Esophagus muscularis mucosa (tissue), 4 donors: ENCODE data around the gene ATP5PB. TPM values are rescaled to one million over a fixed set of nuclear protein-coding genes. Genes with fewer than 3 reads are reported as not detected.
A peak's percentile ranks its signal among the peaks of the same experiment; 100 is the strongest.

Experiments
- DNase-seq: peaks from one replicate; pipeline ENCODE4 v3.0.0-alpha.2; 2017; ENCODE audit errors: extremely low spot score
- H3K27ac ChIP-seq, 4 donors: fragments of 200-600 bp; sonication (generic); replicated peaks in 1 of 4; 1 replicate in 3 of 4; 2 replicates in 1 of 4; pipeline ENCODE4 v1.5.1; 2016 to 2019; ENCODE audit warnings: mild to moderate bottlenecking in 1 of 4
- H3K27me3 ChIP-seq, 4 donors: fragments of 200-600 bp; sonication (generic); one replicate each; pipeline versions ENCODE4 v1.5.1 to v1.6.0; 2016 to 2019
- H3K36me3 ChIP-seq, 4 donors: fragments of 200-600 bp; sonication (generic); one replicate each; pipeline ENCODE4 v1.5.1; 2016 to 2019
- H3K4me1 ChIP-seq, 4 donors: fragments of 200-600 bp; sonication (generic); one replicate each; pipeline ENCODE4 v1.5.1; 2016 to 2019
- H3K4me3 ChIP-seq, 4 donors: fragments of 200-600 bp; sonication (generic); 1 replicate in 2 of 4; 2 replicates in 2 of 4; pipeline ENCODE4 v1.5.1; 2016 to 2019; ENCODE audit warnings: mild to moderate bottlenecking in 4 of 4, moderate library complexity in 1 of 4
- H3K9me3 ChIP-seq, 4 donors: fragments of 200-600 bp; sonication (generic); 1 replicate in 3 of 4; 2 replicates in 1 of 4; pipeline ENCODE4 v1.5.1; 2016 to 2019
- CTCF ChIP-seq, 3 experiments: fragments of 200-600 bp in 2 of 3; fragments of 450-650 bp in 1 of 3; sonication (generic) in 2 of 3; IDR thresholded peaks; one replicate each; pipeline ENCODE4 v1.5.1; 2017 to 2019; ENCODE audit warnings: antibody characterized with exemption in 3 of 3, mild to moderate bottlenecking in 2 of 3, moderate library complexity in 1 of 3
- EP300 ChIP-seq: sonication (generic); formaldehyde crosslinking; IDR thresholded peaks from one replicate; pipeline ENCODE4 v1.6.1; 2017; ENCODE audit warnings: antibody characterized with exemption
- POLR2A ChIP-seq: fragments of 450-650 bp; IDR thresholded peaks from one replicate; pipeline ENCODE4 v1.6.1; 2017; ENCODE audit warnings: antibody characterized with exemption, moderate library complexity, mild to moderate bottlenecking, low read depth
- POLR2AphosphoS5 ChIP-seq, 2 donors: sonication (generic); formaldehyde crosslinking; IDR thresholded peaks; one replicate each; pipeline ENCODE4 v1.6.1; 2017; ENCODE audit warnings: antibody characterized with exemption in 2 of 2
- WGBS: methylation state at CpG from one replicate; pipeline ENCODE4 v1.1.5; 2018; 5-methylcytosine and 5-hydroxymethylcytosine counted together
- intact Hi-C: fragments of 100-400 bp; cut with DNase I; formaldehyde crosslinking; loops from one replicate; pipeline ENCODE4 v1.15.1; 2023
- total RNA-seq, 4 donors: library from RNA; depleted of rRNA; stranded (reverse); fragments of >200 nt; gene quantifications; one replicate each; pipeline versions ENCODE4 v1.1.0 to v1.2.1, GENCODE V29; 2016

Gene ATP5PB
- total RNA-seq, 4 donors from 2014 or later: 177 to 203 (median 192) TPM

DNA sequence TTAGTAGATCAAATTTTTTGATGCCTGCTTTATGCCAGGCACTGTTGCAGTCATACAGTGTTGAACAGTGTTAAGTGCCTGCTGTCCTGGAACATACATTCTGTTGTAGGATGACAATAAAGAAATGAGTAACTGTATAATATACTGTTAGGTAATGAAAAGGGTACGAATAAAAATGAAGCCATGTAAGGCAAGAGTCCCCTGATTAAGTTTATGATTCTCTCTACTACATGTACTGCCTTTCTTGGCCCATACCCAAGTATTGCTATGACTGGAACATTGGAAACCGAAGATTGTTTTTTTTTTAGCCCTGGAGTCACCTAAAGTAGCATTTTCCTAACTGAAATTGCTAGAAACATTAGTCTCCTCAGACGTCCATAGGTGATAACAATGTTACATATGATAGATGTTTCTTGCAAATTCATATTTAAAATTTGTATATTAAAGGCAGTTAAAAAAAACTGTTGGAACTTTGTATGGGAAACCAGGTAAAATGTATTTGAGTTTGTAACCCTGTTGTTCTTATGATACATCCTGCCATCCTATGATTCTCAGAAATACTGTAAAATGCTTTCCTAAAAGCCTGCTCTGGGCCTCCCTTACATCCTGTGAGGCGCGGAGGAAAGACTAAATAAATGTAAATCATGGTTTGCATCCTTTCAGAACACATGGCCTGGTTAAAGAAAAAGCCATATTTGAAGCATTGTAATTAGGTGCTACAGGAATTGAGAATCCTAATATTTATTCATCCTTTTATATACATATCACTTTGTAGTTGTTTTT lies 5.8 kb downstream of the ATP5PB start:
- DNase-seq: no peak
- no peaks in the 10 kb centered on the region for H3K27me3 ChIP-seq
- TF ChIP-seq POLR2A (no peak), POLR2AphosphoS5 (IDR thresholded peaks at IDR 0.05) (no peak), EP300 (no peak), CTCF (IDR thresholded peaks at IDR 0.05) (no peak)
- intact Hi-C loops: no loop called here
- no peaks in the 10 kb centered on the region for H3K9me3 ChIP-seq
- H3K4me3 ChIP-seq: no peak overlapping the region
- 63% methylated on average over 5 of the region's 5 CpGs for WGBS
- no peak overlapping the region for H3K27ac ChIP-seq
- H3K4me1 ChIP-seq: peaks cover 39 to 55% (median 53%) of the 10 kb centered on the region in 4 donors
- H3K36me3 ChIP-seq: peaks cover 25 to 65% (median 57%) of the 10 kb centered on the region in 4 donors

- DNase-seq: no peak
- TF ChIP-seq CTCF (IDR thresholded peaks at IDR 0.05) (no peak), POLR2A (no peak), EP300 (no peak), POLR2AphosphoS5 (IDR thresholded peaks at IDR 0.05) (no peak)
- intact Hi-C loops: no loop called here
- peaks cover 31 to 69% (median 60%) of the 10 kb centered on the region in 4 donors for H3K36me3 ChIP-seq
- 77% methylated on average over 3 of the region's 3 CpGs for WGBS
- no peaks in the 10 kb centered on the region for H3K27me3 ChIP-seq
- H3K4me1 ChIP-seq: peaks cover 34 to 49% (median 47%) of the 10 kb centered on the region in 4 donors
- no peak overlapping the region for H3K4me3 ChIP-seq
- H3K9me3 ChIP-seq: no peaks in the 10 kb centered on the region
- H3K27ac ChIP-seq: no peak overlapping the region
These were observed 6.4 kb downstream of the ATP5PB start for GRCh38 chr1:111455642-111456031.

DNA sequence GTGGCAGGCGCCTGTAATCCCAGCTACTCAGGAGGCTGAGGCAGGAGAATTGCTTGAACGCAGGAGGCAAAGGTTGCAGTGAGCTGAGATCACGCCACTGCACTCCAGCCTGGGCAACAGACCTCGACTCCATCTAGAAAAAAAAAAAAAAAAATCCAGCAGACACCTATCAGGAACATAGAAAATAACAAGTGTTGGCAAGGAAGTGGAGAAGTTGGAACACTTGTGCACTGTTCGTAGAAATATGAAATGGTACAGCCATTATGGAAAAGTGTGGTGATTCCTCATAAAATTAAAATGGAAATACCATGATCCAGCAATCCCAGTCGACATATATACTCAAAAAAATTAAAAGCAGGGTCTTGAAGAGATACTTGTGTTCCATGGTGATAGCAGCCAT lies 12.5 kb downstream of the ATP5PB start:
- Histone ChIP-seq H3K27ac (no peak overlapping the region), H3K4me3 (no peak overlapping the region), H3K4me1 (peaks cover 0 to 11% (median 8%) of the 10 kb centered on the region in 4 donors), H3K36me3 (peaks cover 45 to 81% (median 55%) of the 10 kb centered on the region in 4 donors), H3K9me3 (no peaks in the 10 kb centered on the region), H3K27me3 (no peaks in the 10 kb centered on the region)
- no peak for DNase-seq
- WGBS: 94% methylated on average over 6 of the region's 6 CpGs
- TF ChIP-seq CTCF (IDR thresholded peaks at IDR 0.05) (no peak), POLR2A (no peak), POLR2AphosphoS5 (IDR thresholded peaks at IDR 0.05) (no peak), EP300 (no peak)
- intact Hi-C loops: no loop called here

- peak overlapping the region in 3 of 4 donors; percentile 15 to 31 (median 21) for H3K27ac ChIP-seq
These were observed 13.2 kb downstream of the ATP5PB start for GRCh38 chr1:111462370-111463028.

More at GRCh38 chr1:111462370-111463028, 13.2 kb downstream of the ATP5PB start:
- Histone ChIP-seq H3K36me3 (peaks cover 43 to 79% (median 51%) of the 10 kb centered on the region in 4 donors), H3K4me3 (no peak overlapping the region), H3K27me3 (no peaks in the 10 kb centered on the region), H3K4me1 (peaks cover 0 to 11% (median 8%) of the 10 kb centered on the region in 4 donors), H3K9me3 (no peaks in the 10 kb centered on the region)
- intact Hi-C loops: no loop called here
- TF ChIP-seq EP300 (no peak), POLR2AphosphoS5 (IDR thresholded peaks at IDR 0.05) (no peak), POLR2A (no peak)
- no peak for DNase-seq
- 67% methylated on average over 4 of the region's 4 CpGs for WGBS
